H7 (cell line): ENCODE measurements around the gene LINC00237. TPM values are rescaled to one million over a fixed set of nuclear protein-coding genes. Genes with fewer than 3 reads are reported as not detected.

Source experiments
- DNase-seq: peaks from one replicate; pipeline ENCODE4 v3.0.0; 2012
- H3K27me3 ChIP-seq: 2 replicates; pipeline ENCODE4 v1.6.0; 2011; ENCODE audit warnings: mild to moderate bottlenecking, low read length; ENCODE audit not compliant: control insufficient read depth, insufficient read depth
- H3K36me3 ChIP-seq: replicated peaks from 2 replicates; pipeline ENCODE4 v1.5.1; 2011; ENCODE audit warnings: low read length; ENCODE audit not compliant: control insufficient read depth, insufficient read depth
- H3K4me3 ChIP-seq: 2 replicates; pipeline ENCODE4 v1.5.1; 2011; ENCODE audit warnings: low read depth, mild to moderate bottlenecking, control low read depth, low read length, moderate library complexity; ENCODE audit not compliant: insufficient read depth
- total RNA-seq: library from RNA; depleted of rRNA; stranded (reverse); fragments of >200 nt; shearing (Covaris generic); gene quantifications from 2 replicates; pipeline ENCODE4 v1.2.3, GENCODE V29; 2014; rRNA removed

Gene LINC00237
- 3.7 and 5.4 TPM in 2 replicates for total RNA-seq

DNA sequence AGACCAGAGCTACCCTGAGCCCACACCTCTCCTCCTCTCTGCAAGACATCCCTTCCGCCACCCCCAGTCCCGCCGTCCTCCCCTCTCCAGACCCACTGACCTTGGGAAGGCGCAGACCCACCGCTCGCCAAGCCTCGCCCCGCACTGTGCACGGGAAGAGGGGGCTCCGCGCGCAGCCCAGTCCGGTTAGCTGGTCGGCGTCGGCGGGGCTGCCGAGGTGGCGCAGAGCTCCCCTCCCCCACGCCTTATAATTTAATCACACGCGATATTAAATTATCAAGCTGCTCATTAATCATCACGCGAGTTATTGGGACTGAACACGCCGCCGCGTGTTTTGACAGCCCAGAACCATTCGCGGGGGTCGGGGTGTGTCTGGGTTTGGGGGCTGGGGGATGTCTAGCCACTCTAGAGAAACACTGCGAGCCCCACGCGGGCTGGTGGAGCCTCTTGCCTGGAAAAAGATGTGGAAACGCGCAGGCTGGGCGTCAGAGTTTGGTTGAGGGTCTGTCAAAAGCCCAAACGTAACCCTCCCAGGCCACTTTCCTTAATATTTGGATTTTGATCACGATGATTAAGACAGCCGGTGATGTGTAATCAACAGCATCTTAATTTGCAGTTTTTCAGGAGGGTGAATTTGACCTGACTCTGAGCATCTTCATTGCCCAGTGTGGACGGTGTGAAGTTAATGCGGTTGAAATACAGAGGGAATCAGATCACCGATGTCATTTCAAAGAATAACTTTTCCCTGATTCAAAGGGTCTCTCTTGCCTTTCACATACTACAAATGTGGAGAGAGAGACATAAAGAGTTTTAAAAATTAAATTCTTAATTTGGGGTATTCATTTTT is at the start of gene LINC00237:
Gene LINC00237, minus strand, starts transcription at position 188 of the 847 bp plus-strand sequence.
- no peaks in the 10 kb centered on the region for H3K36me3 ChIP-seq
- peak within 1 kb of the TSS; percentile 54 for H3K4me3 ChIP-seq
- H3K27me3 ChIP-seq, result peaks cover 64% of the 10 kb centered on the region
- peak; percentile 66 for DNase-seq

DNA sequence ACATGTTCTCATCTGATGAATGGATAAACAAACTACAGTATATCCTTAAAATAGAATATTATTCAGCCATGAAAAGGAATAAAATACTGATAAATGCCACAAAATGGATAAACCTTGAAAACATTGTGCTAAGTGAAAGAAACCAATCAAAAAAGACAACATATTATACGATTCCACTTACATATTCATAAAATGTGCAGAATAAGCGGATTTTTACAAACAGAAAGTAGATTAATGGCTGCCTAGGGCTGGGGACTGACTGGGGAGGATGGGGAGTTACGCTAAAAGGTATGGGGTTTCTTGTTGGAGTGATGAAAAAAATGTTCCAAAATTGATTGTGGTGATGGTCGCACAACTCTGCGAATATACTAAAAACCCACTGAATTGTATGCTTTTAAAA is 49.1 kb upstream of the LINC00237 start:
- H3K4me3 ChIP-seq, result no peak overlapping the region
- H3K36me3 ChIP-seq, result peaks cover 1% of the 10 kb centered on the region; the same call in 1 of the 2 replicates
- DNase-seq, result no peak
- H3K27me3 ChIP-seq, result no peaks in the 10 kb centered on the region

DNA sequence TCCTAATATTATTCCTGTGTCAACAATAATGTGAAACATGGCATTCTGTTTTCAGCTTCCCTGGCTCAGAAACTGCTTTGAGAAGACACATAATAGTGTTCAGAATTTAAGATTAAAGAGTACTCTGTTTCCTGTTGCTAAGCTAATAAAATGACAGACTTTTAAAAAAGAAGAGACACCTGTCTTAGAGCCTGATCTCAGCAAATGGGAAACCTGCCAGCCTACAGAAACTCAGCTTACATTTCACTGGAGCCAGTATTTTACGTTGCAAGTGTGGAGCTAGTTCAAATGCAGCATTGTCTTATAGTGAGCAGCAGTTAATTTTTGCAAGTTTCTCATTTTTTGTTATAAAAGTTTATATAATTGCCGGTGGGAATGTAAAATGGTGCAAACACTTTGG is 48.5 kb upstream of the LINC00237 start:
- H3K27me3 ChIP-seq, result no peaks in the 10 kb centered on the region
- peaks cover 2% of the 10 kb centered on the region; the same call in 1 of the 2 replicates for H3K36me3 ChIP-seq

DNA sequence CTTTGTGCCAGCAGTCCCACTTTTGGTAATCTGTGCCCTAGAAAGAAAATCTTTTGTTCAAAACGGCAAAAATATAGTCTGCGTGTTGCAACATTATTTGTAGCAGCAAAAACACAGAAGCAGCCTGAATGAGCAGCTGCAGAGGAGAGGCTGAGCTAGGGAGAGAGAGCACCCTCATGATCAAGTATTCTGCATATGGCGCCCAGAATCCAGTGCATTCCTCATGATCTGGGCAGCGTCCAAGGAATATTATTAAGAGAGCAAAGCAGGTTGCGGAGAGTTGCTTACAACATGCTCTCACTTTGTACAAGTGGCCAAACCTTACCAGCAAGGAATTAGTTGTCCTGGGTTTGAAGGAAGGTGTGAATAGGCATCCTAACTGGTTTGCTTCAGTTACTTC is 45.6 kb upstream of the LINC00237 start:
- DNase-seq, result no peak
- Histone ChIP-seq H3K4me3 (no peak overlapping the region), H3K27me3 (no peaks in the 10 kb centered on the region), H3K36me3 (peaks cover 4% of the 10 kb centered on the region)

More for the DNA sequence above, 48.5 kb upstream of the LINC00237 start:
- H3K4me3 ChIP-seq, result no peak overlapping the region
- no peak for DNase-seq

DNA sequence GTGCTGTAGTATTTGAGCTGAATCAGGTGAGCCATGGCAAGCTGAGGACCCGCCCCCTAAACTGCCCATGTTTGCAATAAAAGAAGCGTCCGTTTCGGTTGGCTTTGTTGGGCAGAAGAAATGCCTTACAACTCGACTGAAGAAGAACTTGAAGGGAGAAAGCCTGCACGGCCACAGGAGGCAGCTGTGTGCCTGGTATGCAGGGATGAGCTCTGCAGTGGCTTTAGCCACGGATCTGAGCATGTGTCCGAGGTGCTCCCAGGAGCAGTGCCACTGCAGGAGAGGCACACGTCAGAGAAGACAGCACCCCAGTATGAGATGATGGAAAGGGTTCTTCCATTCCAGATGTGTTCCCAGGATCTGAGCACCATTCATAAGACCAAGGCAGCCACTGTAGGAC is 43.2 kb upstream of the LINC00237 start:
- no peak overlapping the region for H3K4me3 ChIP-seq

DNA sequence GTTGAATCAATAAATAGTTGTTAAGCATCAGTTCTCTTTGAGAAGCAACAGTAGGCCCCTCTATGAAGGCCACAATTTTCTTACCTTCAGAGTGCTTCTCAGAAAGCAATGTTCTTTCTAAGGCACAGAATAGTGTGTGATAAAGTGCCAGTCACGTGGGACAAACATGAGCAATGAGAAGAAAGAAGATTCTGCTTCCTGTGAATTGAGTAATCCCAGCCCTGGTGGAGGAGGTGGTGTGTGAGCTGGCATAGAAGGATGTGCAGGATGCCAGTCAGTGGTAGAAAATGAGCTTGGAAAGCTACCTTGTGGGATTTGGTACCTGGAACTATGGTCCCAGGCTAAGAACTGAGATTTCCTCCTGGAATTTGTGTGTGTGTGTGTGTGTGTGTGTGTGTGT is 41.4 kb upstream of the LINC00237 start:
- no peaks in the 10 kb centered on the region for H3K27me3 ChIP-seq
- no peak for DNase-seq
- H3K4me3 ChIP-seq, result no peak overlapping the region
- peaks cover 3% of the 10 kb centered on the region for H3K36me3 ChIP-seq

More for the DNA sequence above, 43.2 kb upstream of the LINC00237 start:
- DNase-seq, result no peak
- Histone ChIP-seq H3K36me3 (peaks cover 3% of the 10 kb centered on the region), H3K27me3 (no peaks in the 10 kb centered on the region)

DNA sequence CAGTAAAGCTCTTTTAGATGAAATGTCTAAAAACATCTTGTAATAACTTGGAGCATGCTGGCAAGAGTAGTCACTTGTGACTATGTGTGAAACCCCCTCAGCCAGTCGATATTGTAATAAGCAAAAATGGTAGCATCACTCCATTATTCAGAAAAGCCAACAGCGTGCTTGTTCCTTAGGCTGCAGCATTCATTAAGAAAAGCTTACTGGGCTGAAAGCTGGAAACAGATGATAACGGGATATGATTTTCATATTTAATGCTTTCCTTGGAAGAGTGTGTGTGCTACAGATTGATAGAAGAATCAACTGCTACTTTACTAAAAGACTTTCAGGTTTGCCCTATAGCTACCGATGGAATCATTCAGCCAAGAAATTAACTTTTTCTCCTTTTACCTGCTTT is 40.1 kb upstream of the LINC00237 start:
- no peak overlapping the region for H3K4me3 ChIP-seq
- DNase-seq, result no peak
- no peaks in the 10 kb centered on the region for H3K27me3 ChIP-seq
- H3K36me3 ChIP-seq, result peaks cover 5% of the 10 kb centered on the region

DNA sequence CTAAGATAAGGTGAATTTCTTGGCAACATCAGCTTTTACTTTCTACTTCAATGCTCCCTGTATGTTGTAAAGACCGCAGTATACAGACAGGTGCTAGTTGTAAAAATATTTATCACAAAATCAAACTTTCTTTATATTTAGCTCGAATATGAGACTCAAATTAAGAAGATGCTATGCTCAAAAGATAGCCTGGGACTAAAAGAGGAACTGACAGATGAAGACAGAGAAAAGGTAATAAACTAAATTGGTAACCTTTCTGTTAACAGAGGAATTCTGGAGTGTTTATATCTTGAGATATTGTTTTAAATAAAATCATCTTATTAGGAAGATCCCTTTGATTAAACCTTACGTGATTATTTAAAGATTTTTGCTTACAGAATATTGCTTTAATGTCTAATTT is 39.3 kb upstream of the LINC00237 start:
- no peak for DNase-seq
- Histone ChIP-seq H3K27me3 (no peaks in the 10 kb centered on the region), H3K4me3 (no peak overlapping the region), H3K36me3 (peaks cover 5% of the 10 kb centered on the region)

DNA sequence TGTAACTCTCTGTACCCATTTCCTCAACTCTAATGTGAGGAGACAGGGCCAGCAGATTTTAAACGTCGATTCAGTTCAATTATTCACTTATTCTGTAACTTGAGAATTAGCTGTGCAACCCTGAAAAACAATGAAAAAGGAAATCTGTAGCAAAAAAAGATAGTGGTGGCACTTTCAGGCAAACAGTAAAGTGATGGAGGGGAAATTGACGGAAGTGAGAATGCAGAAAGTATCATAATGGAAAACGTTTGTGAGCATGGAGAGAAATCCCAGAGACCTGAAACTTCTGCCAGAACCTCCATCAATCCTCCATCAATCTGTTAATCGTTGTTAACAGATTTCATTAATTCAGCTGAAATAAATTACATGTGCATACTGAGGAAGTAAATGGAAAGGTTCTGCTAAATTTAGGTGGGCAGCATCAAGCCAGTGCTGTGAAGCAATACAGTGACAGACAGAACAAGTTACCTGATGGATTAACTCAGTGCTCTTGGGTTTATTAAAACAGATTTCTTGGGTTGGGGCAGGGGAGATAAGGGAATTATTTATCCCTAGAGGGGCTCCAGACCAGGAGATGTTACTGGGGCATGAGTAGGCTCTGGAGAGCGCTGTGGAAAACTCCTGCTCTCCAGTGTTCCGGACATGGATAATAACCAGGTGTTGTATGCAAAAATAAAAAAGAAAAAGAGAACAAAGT is 37.2 kb upstream of the LINC00237 start:
- Histone ChIP-seq H3K4me3 (no peak overlapping the region), H3K36me3 (peaks cover 5% of the 10 kb centered on the region), H3K27me3 (no peaks in the 10 kb centered on the region)
- no peak for DNase-seq

DNA sequence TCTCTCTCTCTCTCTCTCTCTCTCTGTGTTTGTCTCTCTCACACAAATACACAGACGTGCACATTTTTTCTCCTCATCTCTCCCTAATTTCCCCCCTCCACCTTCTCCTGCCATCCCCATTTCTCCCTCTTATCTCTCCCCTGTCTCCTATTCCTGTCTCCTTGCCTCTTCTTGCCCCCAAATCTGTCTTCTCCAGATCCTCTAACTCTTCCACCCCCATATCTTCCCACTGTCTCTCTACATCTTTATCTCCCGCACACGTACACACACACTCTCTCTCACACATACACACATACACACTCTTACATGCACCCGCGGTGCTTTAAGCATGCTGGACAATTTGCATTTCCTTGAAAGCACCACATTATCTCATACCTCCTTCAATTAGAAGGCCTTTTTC is 35.7 kb upstream of the LINC00237 start:
- H3K27me3 ChIP-seq, result no peaks in the 10 kb centered on the region
- H3K36me3 ChIP-seq, result peaks cover 7% of the 10 kb centered on the region
- DNase-seq, result no peak
- no peak overlapping the region for H3K4me3 ChIP-seq

DNA sequence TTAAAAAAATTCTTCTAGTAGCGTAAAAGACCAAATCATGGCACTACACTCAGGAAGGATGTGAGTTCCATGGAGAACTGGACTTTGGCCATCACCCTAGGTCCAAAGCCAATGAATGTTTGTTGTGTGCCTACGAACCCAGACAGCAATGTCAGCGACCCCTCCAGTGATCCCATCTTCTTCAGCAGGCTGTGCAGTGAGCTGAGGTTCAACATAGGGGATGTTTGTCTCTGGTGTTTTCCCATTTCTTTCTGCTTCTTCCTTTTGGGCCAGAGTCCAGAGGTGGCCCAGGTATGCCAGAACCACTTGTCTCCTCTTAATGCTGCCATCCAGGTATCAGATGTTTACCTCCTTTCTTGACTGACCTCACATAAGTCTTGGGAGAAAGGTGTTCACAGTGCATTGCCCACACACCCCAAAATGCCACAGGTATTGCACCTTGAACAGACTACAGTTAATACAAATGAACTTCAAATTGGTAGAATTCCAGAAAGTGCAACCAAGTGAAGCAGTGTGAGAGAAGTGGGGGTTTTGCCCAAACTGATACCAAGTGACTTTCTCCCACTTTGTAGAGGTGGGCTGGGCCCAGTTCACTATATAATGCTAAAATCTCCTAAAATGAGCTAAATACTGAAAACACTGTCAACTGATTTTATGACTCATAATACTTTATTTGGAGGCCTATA is 33.9 kb upstream of the LINC00237 start:
- H3K36me3 ChIP-seq, result peaks cover 7% of the 10 kb centered on the region
- no peaks in the 10 kb centered on the region for H3K27me3 ChIP-seq
- H3K4me3 ChIP-seq, result no peak overlapping the region
- no peak for DNase-seq

DNA sequence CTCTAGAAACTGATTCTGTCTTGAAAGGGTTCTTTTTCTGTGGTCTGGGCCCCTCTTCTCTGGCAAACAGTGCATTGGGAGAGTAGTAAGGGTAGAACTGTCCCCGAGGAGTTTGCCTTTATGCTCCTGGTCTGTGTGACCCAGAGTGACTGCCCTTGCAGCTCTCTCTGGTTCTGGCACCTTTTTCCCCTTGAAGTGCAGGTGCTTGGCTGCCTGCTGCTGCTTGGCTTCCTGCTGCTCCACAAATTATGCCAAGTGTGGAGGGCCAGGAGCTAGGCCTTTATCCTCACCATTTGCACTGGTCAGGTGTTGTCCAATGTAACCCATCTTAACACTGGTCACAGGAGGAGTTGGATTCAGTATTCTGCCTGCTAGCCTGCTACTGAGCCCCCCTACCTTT is 30.9 kb upstream of the LINC00237 start:
- no peak for DNase-seq
- peaks cover 7% of the 10 kb centered on the region for H3K36me3 ChIP-seq
- no peak overlapping the region for H3K4me3 ChIP-seq
- no peaks in the 10 kb centered on the region for H3K27me3 ChIP-seq

DNA sequence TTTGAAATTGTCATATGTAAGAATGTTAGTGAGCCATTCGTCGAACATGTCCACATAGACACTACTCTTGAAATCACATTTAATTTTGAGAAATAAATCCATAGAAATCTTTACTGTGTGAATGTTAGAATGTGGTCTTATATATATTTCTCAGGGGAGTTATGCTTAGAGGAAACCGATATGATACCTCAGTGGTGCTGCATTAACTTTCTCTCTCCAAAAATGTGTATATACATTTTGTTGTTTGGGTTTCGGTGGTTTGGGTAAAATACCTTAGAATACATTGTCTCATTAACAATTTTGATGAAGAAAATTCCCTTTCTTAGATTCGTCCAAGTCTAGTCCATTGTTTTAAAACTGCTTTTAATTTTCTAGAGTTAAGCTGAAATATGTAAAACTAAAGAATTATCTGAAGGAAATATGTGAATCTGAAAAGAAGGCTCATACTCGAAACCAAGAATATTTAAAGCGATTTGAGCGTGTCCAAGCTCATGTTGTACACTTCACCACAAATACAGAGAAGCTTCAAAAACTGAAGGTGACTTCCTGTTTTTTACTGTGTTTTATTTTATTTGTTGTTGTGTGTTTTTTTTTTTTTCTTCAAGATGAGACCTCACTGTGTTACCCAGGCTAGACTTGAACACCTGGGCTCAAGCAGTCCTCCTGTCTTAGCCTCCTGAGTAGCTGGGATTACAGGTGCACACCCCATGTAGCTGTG is 30.0 kb upstream of the LINC00237 start:
- H3K4me3 ChIP-seq, result no peak overlapping the region
- no peak for DNase-seq

DNA sequence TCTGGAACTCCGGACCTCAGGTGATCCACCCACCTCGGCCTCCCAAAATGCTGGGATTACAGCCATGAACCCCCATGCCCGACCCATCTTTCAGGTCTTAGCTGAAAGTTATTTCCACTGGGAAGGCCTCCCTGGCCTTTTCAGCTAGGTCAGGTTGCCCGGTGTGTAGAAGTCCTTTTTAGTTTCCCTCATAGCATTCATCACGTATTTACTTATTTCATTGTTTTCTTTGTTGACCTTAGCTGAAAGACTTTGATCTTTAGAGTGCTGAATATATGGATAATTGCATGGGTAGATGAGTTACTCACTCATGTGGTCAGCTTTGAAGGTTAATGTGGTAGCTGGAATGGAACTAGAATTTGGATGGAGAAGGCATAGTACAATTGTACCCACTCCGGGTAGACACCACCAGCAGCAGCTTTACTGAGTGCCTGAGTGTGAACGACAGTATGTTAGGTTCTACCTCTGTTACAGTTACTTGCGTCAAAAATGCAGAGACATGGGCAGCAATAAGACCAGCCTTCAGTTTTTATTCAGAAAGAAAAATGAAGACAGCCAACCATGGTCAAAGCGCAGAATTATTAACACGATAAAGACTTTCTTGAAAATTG is 28.8 kb upstream of the LINC00237 start:
- Histone ChIP-seq H3K36me3 (peaks cover 4% of the 10 kb centered on the region), H3K27me3 (no peaks in the 10 kb centered on the region), H3K4me3 (no peak overlapping the region)
- DNase-seq, result no peak

More for the DNA sequence above, 30.0 kb upstream of the LINC00237 start:
- H3K36me3 ChIP-seq, result peaks cover 5% of the 10 kb centered on the region
- no peaks in the 10 kb centered on the region for H3K27me3 ChIP-seq
